RWPE1 (cell line): Measurements from ENCODE around the gene SLC15A2.

Source experiments
- CTCF ChIA-PET: fragments of 350-600 bp; sonication (Branson Sonifier 250); formaldehyde crosslinking; extraction: SDS; loops from one replicate; lab custom pipeline; 2021; lab: Yijun Ruan, JAX
- POLR2A ChIA-PET: fragments of 400-600 bp; formaldehyde crosslinking; extraction: SDS; loops from one replicate; lab custom pipeline; 2020; ENCODE audit warnings: antibody characterized with exemption; ENCODE audit not compliant: low non-redundant PET; lab: Yijun Ruan, JAX
- DNase-seq: peaks from one replicate; pipeline ENCODE4 v3.0.0; 2012; ENCODE audit warnings: low spot score
- H3K27ac ChIP-seq: fragments of 450-650 bp; 2 replicates; pipeline ENCODE4 v1.5.1; 2017
- TF ChIP-seq, protein P1 (sequence below): fragments of 450-650 bp; conservative IDR thresholded peaks from 2 replicates; pipeline ENCODE4 v1.5.1; 2017; ENCODE audit warnings: low read depth, mild to moderate bottlenecking

The SLC15A2 gene

DNA sequence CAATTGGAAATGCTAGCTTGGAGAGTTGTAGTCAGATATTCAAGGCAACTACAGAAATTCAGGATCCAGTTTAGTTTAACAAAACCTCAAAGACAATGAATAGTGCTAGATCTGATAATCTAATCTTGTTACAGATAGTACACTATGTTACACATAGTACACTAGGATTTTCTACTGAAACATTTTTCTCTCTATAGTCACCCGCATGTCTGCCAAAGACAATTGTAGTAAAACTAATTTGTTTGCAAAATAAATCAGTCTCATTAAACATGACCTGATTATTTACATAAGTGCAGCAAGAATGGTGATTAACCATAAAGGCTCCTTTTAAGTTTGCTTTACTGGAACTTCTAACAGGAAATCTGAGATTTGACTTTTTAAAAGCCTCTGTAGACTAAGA, 75.8 kb downstream of the SLC15A2 start:
- POLR2A ChIA-PET, result no interaction called here
- H3K27ac ChIP-seq, result no peak overlapping the region
- CTCF ChIA-PET, result interaction anchor here (0.8 kb wide), 1 partner anchor 25 kb away, joined by 3 read pairs; no protein-coding TSS in a partner anchor
- TF ChIP-seq, protein P1, sequence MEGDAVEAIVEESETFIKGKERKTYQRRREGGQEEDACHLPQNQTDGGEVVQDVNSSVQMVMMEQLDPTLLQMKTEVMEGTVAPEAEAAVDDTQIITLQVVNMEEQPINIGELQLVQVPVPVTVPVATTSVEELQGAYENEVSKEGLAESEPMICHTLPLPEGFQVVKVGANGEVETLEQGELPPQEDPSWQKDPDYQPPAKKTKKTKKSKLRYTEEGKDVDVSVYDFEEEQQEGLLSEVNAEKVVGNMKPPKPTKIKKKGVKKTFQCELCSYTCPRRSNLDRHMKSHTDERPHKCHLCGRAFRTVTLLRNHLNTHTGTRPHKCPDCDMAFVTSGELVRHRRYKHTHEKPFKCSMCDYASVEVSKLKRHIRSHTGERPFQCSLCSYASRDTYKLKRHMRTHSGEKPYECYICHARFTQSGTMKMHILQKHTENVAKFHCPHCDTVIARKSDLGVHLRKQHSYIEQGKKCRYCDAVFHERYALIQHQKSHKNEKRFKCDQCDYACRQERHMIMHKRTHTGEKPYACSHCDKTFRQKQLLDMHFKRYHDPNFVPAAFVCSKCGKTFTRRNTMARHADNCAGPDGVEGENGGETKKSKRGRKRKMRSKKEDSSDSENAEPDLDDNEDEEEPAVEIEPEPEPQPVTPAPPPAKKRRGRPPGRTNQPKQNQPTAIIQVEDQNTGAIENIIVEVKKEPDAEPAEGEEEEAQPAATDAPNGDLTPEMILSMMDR, result no peak
- DNase-seq, result no peak

DNA sequence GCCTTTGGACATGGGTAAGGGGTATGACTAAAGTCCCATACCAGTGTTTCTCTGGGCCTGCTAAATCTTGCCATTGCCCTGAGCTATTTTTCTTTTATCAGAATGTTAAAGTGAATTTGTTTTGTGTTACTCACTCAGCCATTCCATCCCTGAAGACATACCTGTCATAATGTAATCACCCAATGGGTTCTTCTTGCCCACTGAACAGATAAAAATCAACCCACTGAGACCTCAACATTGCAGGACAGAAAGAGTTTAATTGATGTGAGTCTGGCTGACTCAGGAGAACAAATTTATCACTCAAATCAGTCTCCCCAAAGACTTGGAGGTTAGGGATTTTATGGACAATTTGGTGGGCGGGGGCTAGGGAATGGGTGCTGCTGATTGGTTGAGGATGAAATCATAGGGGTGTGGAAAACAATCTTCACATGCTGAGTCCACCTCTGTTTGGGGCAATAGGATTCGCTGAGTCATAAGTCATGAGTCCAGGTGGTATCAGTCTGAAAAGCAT, 80.5 kb downstream of the SLC15A2 start:
- ChIA-PET CTCF (interaction anchor here (0.9 kb wide), 1 partner anchor 92 kb away, joined by 3 read pairs; no protein-coding TSS in a partner anchor), POLR2A (no interaction called here)
- peak; percentile 90 for DNase-seq
- no peak overlapping the region for H3K27ac ChIP-seq
- TF ChIP-seq, protein P1, result no peak

DNA sequence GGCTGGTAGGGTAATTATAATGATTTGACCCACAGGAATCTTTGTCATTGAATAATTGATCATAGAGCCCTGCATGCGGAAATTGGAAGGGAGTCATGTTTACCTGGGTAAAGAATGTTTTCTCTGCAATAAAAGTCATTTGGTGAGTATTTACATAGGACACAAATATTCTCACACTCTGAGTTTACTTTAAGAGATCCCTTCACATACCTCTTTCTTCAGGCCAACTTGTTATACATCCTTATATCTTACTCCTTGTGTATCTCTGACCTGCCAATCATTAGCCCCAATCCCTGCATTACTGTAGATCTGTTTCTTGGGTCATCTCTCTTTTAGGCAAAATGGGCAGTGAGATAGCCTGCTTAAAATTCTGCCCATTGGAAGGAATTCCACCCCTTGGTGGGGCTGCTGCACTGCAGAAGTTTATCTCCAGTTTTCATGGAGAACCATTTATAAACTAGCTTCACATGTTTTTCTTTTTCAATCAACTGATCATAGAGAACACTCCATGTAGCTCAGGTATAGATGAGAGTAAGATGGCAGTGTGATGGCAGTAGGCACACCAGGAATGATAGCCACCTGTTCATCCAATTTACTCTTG, 81.6 kb downstream of the SLC15A2 start:
- CTCF ChIA-PET, result interaction anchor here (0.6 to 0.7 kb wide), 2 partner anchors 446 to 930 kb away, joined by 3 read pairs; no protein-coding TSS in a partner anchor
- no peak overlapping the region for H3K27ac ChIP-seq
- POLR2A ChIA-PET, result no interaction called here
- no peak for DNase-seq
- TF ChIP-seq, protein P1, result no peak

DNA sequence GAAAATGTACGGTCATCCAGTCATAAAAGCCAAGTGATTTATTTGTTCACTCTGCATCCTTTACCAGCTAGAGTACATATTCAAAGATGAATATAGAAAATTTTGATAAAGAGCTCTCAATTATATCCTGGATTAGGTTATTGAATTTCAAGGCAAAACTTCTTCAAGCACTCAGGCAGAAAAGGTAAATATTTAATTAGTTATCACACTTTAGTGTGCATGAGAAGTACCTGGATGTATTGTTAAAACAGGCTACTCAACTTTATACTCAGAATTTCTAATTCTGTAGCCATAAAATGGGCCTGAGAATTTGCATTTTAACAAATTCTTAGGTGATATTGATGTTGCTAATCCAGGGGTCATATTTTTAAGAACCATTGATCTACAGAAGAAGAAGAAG, 82.5 kb downstream of the SLC15A2 start:
- DNase-seq, result no peak

DNA sequence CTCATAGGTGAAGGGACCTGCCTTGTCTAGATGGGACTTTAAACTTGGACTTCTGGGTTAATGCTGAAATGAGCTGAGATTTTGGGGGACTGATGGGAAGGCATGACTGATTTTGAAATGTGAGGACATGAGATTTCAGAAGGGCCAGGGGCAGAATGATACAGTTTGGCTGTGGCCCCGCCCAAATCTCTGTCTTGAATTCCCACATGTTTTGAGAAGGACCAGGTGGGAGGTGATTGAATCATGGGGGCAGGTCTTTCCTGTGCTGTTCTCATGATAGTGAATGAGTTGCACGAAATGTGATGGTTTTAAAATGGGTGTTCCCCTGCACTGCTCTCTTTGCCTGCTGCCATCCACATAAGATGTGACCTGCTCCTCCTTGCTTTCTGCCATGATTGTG, 85.0 kb downstream of the SLC15A2 start:
- POLR2A ChIA-PET, result no interaction called here
- no peak for DNase-seq
- CTCF ChIA-PET, result no interaction called here
- TF ChIP-seq, protein P1, result no peak
- no peak overlapping the region for H3K27ac ChIP-seq

More for the DNA sequence above, 82.5 kb downstream of the SLC15A2 start:
- TF ChIP-seq, protein P1, result no peak
- no peak overlapping the region for H3K27ac ChIP-seq
- ChIA-PET CTCF (no interaction called here), POLR2A (no interaction called here)

DNA sequence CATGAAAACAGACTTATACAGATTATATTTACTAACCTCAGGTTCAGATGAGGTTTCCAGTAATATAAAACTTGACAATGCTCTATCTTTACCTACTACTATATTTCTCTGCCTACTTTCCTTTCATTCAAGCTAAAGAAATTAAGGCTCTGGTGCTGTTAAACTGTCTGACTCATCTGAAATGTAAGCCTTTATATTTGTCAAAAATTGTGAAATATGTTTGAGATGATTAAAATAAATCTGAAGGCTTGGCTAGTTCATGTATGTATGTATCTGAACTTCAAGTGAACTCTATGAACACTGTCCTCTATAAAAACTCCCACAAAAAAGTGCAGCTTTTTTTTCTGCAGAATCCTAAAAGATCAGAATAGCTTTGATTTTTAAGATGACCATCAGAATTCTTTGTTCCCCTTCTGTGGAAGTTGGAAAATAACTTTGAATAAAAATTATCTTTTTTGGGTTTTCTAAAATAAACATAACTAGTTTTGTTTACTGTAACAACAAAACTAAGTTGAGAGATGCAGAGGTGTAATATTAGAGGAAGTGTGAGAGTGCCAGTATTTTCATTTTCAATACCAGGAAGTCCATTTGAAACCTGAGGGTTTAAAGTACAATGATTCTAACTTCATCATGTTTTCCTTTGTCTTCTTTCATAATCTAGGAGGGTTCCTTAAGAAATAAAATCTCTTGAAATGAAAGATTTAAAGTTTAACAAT, 85.7 kb downstream of the SLC15A2 start:
- no peak overlapping the region for H3K27ac ChIP-seq
- DNase-seq, result peak; percentile 56
- POLR2A ChIA-PET, result no interaction called here
- TF ChIP-seq, protein P1, result no peak
- CTCF ChIA-PET, result no interaction called here
